Natural killer cell (primary cell): ENCODE measurements around the gene IP6K2. TPM values are rescaled to one million over a fixed set of nuclear protein-coding genes. Genes with fewer than 3 reads are reported as not detected.
A peak's percentile ranks its signal among the peaks of the same experiment; 100 is the strongest.

ENCODE experiments used
- ATAC-seq, 3 donors: fragments of 150-1000 bp in 2 of 3; fragments of 200-7000 bp in 1 of 3; cut with Tn5 transposase; 1 replicate in 1 of 3; 2 replicates in 2 of 3; pipeline ENCODE4 v1.10.0; 2021; ENCODE audit warnings: mild to moderate bottlenecking in 2 of 3, moderate library complexity in 2 of 3
- DNase-seq, 2 donors: peaks; one replicate each; pipeline versions ENCODE4 v3.0.0 to v3.0.0-alpha.2; 2013 to 2021; ENCODE audit warnings: mixed read lengths in 1 of 2
- H3K27ac ChIP-seq: one replicate; pipeline ENCODE4 v1.5.1; 2013; ENCODE audit warnings: mild to moderate bottlenecking, low read length
- H3K27me3 ChIP-seq: one replicate; pipeline ENCODE4 v1.6.1; 2013; ENCODE audit warnings: low read length; ENCODE audit not compliant: control insufficient read depth, insufficient read depth
- H3K36me3 ChIP-seq: one replicate; pipeline ENCODE4 v1.6.1; 2013; ENCODE audit warnings: low read length; ENCODE audit not compliant: control insufficient read depth, insufficient read depth
- H3K4me1 ChIP-seq: one replicate; pipeline ENCODE4 v1.6.1; 2013; ENCODE audit warnings: low read length; ENCODE audit not compliant: control insufficient read depth, insufficient read depth
- H3K4me3 ChIP-seq: one replicate; pipeline ENCODE4 v1.5.1; 2013; ENCODE audit warnings: low read length
- H3K9me3 ChIP-seq: one replicate; pipeline ENCODE4 v1.6.1; 2013; ENCODE audit warnings: low read length; ENCODE audit not compliant: control insufficient read depth, insufficient read depth
- H3K27ac Mint-ChIP-seq, 2 donors: one replicate each; pipeline ENCODE4 v1.8.0; 2022; ENCODE audit warnings: mild to moderate bottlenecking in 2 of 2, mixed read lengths in 2 of 2, moderate library complexity in 1 of 2
- H3K27me3 Mint-ChIP-seq, 2 donors: one replicate each; pipeline ENCODE4 v1.8.0; 2022; ENCODE audit warnings: low read depth in 2 of 2, mixed read lengths in 2 of 2
- H3K36me3 Mint-ChIP-seq: one replicate; pipeline ENCODE4 v1.8.0; 2022; ENCODE audit warnings: mixed read lengths
- H3K4me1 Mint-ChIP-seq, 2 donors: one replicate each; pipeline ENCODE4 v1.8.0; 2022; ENCODE audit warnings: mixed read lengths in 2 of 2
- H3K4me3 Mint-ChIP-seq: one replicate; pipeline ENCODE4 v1.8.0; 2022; ENCODE audit warnings: mild to moderate bottlenecking, moderate library complexity, mixed read lengths
- H3K9me3 Mint-ChIP-seq, 2 donors: one replicate each; pipeline ENCODE4 v1.8.0; 2022; ENCODE audit warnings: mixed read lengths in 2 of 2
- CTCF ChIP-seq: fragments of 200-600 bp; IDR thresholded peaks from one replicate; pipeline ENCODE4 v1.8.0; 2022; ENCODE audit warnings: antibody characterized with exemption
- WGBS: methylation state at CpG from one replicate; pipeline ENCODE4 v1.1.7; 2013; ENCODE audit warnings: missing lambda C conversion rate; ENCODE audit not compliant: insufficient coverage; 5-methylcytosine and 5-hydroxymethylcytosine counted together
- intact Hi-C: fragments of 100-400 bp; cut with micrococcal nuclease; formaldehyde crosslinking; loops from one replicate; pipeline ENCODE4 v1.14.2; 2022
- total RNA-seq, 4 donors: library from RNA; stranded (reverse); fragments of 120-200 nt in 1 of 4; gene quantifications; one replicate each; pipeline versions ENCODE4 v1.2.3 to v1.2.4, GENCODE V29; 2013 to 2022

IP6K2 gene
- total RNA-seq, 3 donors from 2014 or later (not counting 1 experiment from before 2014, with no cell fraction given) = 140 to 151 (median 148) TPM

DNA sequence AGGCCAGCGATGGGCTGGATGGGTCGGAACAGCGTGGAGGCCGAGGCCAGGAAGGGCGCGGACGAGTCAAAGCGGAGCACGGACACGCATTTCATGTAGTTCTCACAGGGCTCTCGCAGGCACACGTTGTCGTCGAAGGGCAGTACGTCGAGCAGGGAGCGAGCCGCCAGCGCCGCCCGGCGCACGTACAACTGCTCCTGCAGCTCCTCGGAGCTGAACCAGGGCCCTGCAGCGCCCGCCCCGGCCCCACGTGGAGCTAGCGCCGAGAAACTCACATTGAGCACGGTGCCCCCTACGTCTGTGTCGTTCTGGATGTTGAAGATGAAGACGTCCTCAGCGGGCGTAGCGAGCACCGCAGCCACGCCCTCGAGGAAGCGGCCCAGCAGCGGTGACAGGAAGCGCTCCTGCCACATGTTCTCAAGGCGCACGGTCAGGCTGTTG, 60.2 kb downstream of the IP6K2 start:
- peak overlapping the region; percentile 29 for H3K27ac ChIP-seq
- H3K4me1 ChIP-seq = peaks cover 33% of the 10 kb centered on the region
- H3K27me3 ChIP-seq = peaks cover 4% of the 10 kb centered on the region
- WGBS = 62% methylated on average over 45 of the region's 45 CpGs
- H3K4me3 ChIP-seq = peak overlapping the region; percentile 49
- H3K36me3 ChIP-seq = no peaks in the 10 kb centered on the region
- Mint-ChIP-seq H3K4me3 (peak overlapping the region; percentile 77), H3K4me1 (peaks cover 5 to 8% of the 10 kb centered on the region in 2 donors), H3K27ac (peak overlapping the region in 1 of 2 donors; percentile 73), H3K36me3 (no peaks in the 10 kb centered on the region), H3K27me3 (peaks cover 7 to 8% of the 10 kb centered on the region in 2 donors), H3K9me3 (no peaks in the 10 kb centered on the region)
- ATAC-seq (no peak), DNase-seq (peak in 1 of 2 donors; percentile 64)
- intact Hi-C loops = no loop called here
- H3K9me3 ChIP-seq = peaks cover 3% of the 10 kb centered on the region
- no peak for TF ChIP-seq CTCF

DNA sequence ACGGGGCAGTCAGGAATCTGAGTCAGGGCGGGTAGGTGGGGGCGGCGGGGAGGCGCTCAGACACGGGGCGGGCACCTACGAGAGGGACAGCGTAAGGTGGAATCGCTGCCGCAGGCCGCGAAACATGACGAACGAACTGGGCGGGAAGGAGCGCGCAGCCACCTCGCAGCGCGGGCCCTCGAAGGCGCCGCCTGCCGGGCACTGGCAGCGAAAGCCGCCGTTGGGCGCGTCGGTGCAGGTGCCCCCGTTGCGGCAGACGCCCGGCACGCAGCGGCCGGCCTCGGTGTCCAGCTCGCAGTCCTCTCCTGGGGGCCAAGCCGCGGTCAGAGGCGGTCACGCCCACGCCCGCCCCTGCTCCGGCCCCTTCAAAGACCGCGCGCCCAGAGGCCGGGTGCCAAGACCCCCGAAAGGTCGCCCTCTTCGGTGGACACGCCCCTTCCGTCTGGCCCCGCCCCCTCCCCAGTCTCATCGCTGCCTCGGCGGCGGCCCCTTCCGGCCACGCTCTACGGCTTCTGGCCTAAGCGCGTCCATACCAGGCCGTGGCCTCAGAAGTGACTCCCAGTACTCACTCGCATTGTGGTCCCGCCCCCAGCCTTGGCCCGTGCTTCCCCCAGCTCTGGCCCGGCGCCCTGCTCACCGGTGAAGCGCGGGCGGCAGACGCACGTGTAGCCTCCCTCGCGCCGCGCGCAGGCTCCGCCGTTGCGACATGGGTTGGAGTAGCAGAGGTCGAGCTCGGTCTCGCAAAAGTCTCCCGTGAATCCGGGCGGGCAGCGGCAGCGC, 60.8 kb downstream of the IP6K2 start:
- 6% methylated on average over 94 of the region's 94 CpGs for WGBS
- Mint-ChIP-seq H3K36me3 (no peaks in the 10 kb centered on the region), H3K27ac (peak overlapping the region; percentile 31 to 73), H3K27me3 (peaks cover 7 to 8% of the 10 kb centered on the region in 2 donors), H3K4me3 (peak overlapping the region; percentile 77), H3K4me1 (peaks cover 5 to 8% of the 10 kb centered on the region in 2 donors), H3K9me3 (no peaks in the 10 kb centered on the region)
- Histone ChIP-seq H3K9me3 (peaks cover 3% of the 10 kb centered on the region), H3K4me3 (peak overlapping the region; percentile 49), H3K27ac (peak overlapping the region; percentile 58), H3K36me3 (no peaks in the 10 kb centered on the region), H3K4me1 (peaks cover 27% of the 10 kb centered on the region), H3K27me3 (peaks cover 3% of the 10 kb centered on the region)
- intact Hi-C loops = no loop called here
- peak; percentile 78 for TF ChIP-seq CTCF
- DNase-seq (peak; percentile 83 to 94), ATAC-seq (peak; percentile 86 to 89 (median 87))

DNA sequence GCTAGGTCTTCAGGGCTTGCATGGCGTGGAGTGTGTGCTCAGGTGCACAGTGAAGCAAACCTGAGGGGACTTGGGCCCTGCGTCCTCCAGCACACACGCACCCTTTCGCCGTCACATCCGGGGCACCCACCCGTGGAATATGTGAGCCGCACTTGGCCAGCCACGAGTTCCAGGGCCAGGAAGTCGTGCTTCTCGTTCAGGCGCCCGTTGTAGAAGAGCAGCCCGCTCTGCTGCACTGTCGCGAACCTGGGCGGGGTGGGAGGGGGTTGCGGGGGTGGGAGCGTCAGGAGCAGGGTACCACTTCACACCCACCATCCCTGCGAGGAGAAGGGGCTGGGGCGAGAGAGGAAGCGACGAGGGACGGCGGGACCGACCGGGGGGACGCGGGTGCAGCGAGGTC, 61.4 kb downstream of the IP6K2 start:
- Mint-ChIP-seq H3K36me3 (no peaks in the 10 kb centered on the region), H3K4me1 (peaks cover 5 to 8% of the 10 kb centered on the region in 2 donors), H3K4me3 (peak overlapping the region; percentile 75), H3K9me3 (no peaks in the 10 kb centered on the region), H3K27me3 (peaks cover 7 to 8% of the 10 kb centered on the region in 2 donors), H3K27ac (peak overlapping the region; percentile 31 to 73)
- Histone ChIP-seq H3K4me3 (peak overlapping the region; percentile 49), H3K27ac (peak overlapping the region; percentile 58), H3K9me3 (no peaks in the 10 kb centered on the region), H3K36me3 (no peaks in the 10 kb centered on the region), H3K4me1 (peaks cover 21% of the 10 kb centered on the region), H3K27me3 (peaks cover under 1% of the 10 kb centered on the region)
- intact Hi-C loops = loop anchor here (1.0 kb wide), 1 partner anchor 20 kb away; the partner anchor contains the start of gene SLC26A6
- TF ChIP-seq CTCF = no peak
- 10% methylated on average over 25 of the region's 30 CpGs for WGBS
- peak in 1 of 2 donors; percentile 75 for DNase-seq
- peak; percentile 24 to 52 (median 31) for ATAC-seq
